H1 (cell line): Measurements from ENCODE around the gene BRICD5. TPM values are rescaled to one million over a fixed set of nuclear protein-coding genes. Genes with fewer than 3 reads are reported as not detected.

ENCODE experiments used
- USF2 ChIP-seq: IDR thresholded peaks from 2 replicates; pipeline ENCODE4 v1.6.1; 2011; ENCODE audit warnings: low read length, improper control_type of control experiment
- polyA plus RNA-seq, 7 experiments: library from polyadenylated mRNA; depleted of rRNA in 3 of 7; stranded (reverse) in 5 of 7; unstranded in 2 of 7; fragments of >200 nt in 5 of 7; fragments of 200-250 nt in 2 of 7; gene quantifications; 1 replicate in 5 of 7; 2 replicates in 1 of 7; 4 replicates in 1 of 7; pipeline versions ENCODE4 v1.2.1 to v1.2.3, GENCODE V29; 2011 to 2013; ENCODE audit warnings: missing spikeins in 2 of 7, mixed read lengths in 2 of 7
- total RNA-seq: library from RNA; stranded (reverse); fragmentation: NEBNext Ultra II Directional; extraction: Animal tissue kit (Norgen Biotek cat#: 25700); gene quantifications from 2 replicates; pipeline ENCODE4 v1.2.1, GENCODE V29; 2021
- TF ChIP-seq, protein P1 (sequence below), 3 experiments: IDR thresholded peaks; 1 replicate in 2 of 3; 2 replicates in 1 of 3; pipeline versions ENCODE4 v1.5.1 to v1.6.1; 2011; ENCODE audit warnings: low read length in 3 of 3, mild to moderate bottlenecking in 3 of 3, inconsistent platforms in 2 of 3, low read depth in 1 of 3, moderate library complexity in 1 of 3; ENCODE audit not compliant: insufficient read depth in 1 of 3; ENCODE audit errors: control extremely low read depth in 1 of 3

Gene BRICD5
- total and polyA plus RNA-seq, 2 of the 8 experiments (the other 6 are each of a cell fraction or from before 2014, with no cell fraction given) = 8.5 to 14.2 TPM

DNA sequence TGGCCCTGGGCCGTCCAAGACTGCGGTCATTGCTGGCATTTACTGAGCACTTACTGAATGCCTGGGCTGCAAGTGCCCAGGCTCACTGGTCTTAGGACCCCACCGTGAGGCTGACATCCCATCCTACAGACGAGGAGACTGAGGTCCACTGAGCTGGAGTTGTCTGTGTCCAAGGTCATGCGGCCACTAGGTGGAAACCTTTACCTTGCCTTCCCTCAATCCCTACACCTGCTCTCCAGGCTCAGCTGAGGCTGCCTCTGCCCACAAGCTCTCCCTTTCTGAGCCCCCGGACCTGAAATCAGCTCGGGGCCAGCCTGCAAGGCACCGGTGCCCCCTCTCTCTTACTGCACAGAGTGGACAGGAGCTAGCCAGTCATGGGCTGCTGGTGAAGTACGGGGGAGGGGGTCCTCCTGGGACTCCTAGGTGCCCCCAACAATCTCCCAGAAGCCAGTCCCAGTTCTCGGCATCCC lies 15.8 kb downstream of the BRICD5 start (continued):
- TF ChIP-seq, protein P1, sequence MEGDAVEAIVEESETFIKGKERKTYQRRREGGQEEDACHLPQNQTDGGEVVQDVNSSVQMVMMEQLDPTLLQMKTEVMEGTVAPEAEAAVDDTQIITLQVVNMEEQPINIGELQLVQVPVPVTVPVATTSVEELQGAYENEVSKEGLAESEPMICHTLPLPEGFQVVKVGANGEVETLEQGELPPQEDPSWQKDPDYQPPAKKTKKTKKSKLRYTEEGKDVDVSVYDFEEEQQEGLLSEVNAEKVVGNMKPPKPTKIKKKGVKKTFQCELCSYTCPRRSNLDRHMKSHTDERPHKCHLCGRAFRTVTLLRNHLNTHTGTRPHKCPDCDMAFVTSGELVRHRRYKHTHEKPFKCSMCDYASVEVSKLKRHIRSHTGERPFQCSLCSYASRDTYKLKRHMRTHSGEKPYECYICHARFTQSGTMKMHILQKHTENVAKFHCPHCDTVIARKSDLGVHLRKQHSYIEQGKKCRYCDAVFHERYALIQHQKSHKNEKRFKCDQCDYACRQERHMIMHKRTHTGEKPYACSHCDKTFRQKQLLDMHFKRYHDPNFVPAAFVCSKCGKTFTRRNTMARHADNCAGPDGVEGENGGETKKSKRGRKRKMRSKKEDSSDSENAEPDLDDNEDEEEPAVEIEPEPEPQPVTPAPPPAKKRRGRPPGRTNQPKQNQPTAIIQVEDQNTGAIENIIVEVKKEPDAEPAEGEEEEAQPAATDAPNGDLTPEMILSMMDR (IDR thresholded peaks at IDR 0.05; ENCODE audit: control extremely low read depth in 1 of 3, insufficient read depth in 1 of 3, low read depth in 1 of 3, low read length in 3 of 3) = peak; percentile 72 to 98 (median 85)
- no peak for TF ChIP-seq USF2
